GM06990 (cell line): ENCODE results near the gene ELOA.
A peak's percentile ranks its signal among the peaks of the same experiment; 100 is the strongest.

Experiments used
- DNase-seq: peaks from one replicate; pipeline ENCODE4 v3.0.0-alpha.2; 2011; ENCODE audit not compliant: insufficient read length; ENCODE audit errors: extremely low read depth
- H3K27me3 ChIP-seq: replicated peaks from 2 replicates; pipeline ENCODE4 v1.6.0; 2011; ENCODE audit warnings: low read length; ENCODE audit not compliant: control insufficient read depth, insufficient read depth
- H3K36me3 ChIP-seq: 2 replicates; pipeline ENCODE4 v1.5.1; 2011; ENCODE audit warnings: low read length; ENCODE audit not compliant: control insufficient read depth, insufficient read depth
- H3K4me3 ChIP-seq: replicated peaks from 2 replicates; pipeline ENCODE4 v1.5.1; 2011; ENCODE audit warnings: low read depth, mild to moderate bottlenecking, control low read depth, low read length
- TF ChIP-seq, protein P1 (sequence below): IDR thresholded peaks from 2 replicates; pipeline ENCODE4 v1.5.1; 2011; ENCODE audit warnings: low read length, control low read depth, mild to moderate bottlenecking, inconsistent platforms; ENCODE audit not compliant: insufficient read depth, poor library complexity, severe bottlenecking

Gene ELOA

DNA sequence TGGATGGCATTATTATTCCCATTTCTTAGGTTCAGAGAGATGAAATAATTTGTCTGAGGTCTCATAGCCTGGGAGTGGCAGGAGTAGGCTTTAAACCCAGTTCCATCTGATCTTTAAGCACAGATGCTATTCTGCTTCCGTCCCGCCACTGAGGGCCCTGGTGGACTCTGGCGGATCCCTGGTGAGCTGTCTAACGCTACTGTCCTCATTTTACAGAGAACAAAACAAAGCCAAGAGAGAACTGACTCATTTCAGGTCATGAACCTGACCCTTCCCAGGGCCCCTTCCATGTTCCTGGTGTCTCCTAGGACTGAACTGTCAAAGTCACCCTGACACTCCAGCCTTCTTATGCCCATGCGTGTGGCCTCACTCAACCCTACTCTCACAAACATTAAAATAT, 60.4 kb downstream of the ELOA start:
- TF ChIP-seq, protein P1, sequence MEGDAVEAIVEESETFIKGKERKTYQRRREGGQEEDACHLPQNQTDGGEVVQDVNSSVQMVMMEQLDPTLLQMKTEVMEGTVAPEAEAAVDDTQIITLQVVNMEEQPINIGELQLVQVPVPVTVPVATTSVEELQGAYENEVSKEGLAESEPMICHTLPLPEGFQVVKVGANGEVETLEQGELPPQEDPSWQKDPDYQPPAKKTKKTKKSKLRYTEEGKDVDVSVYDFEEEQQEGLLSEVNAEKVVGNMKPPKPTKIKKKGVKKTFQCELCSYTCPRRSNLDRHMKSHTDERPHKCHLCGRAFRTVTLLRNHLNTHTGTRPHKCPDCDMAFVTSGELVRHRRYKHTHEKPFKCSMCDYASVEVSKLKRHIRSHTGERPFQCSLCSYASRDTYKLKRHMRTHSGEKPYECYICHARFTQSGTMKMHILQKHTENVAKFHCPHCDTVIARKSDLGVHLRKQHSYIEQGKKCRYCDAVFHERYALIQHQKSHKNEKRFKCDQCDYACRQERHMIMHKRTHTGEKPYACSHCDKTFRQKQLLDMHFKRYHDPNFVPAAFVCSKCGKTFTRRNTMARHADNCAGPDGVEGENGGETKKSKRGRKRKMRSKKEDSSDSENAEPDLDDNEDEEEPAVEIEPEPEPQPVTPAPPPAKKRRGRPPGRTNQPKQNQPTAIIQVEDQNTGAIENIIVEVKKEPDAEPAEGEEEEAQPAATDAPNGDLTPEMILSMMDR, result no peak
- H3K4me3 ChIP-seq, result no peak overlapping the region
- H3K27me3 ChIP-seq, result no peaks in the 10 kb centered on the region
- peaks cover 8% of the 10 kb centered on the region for H3K36me3 ChIP-seq
- no peak for DNase-seq

DNA sequence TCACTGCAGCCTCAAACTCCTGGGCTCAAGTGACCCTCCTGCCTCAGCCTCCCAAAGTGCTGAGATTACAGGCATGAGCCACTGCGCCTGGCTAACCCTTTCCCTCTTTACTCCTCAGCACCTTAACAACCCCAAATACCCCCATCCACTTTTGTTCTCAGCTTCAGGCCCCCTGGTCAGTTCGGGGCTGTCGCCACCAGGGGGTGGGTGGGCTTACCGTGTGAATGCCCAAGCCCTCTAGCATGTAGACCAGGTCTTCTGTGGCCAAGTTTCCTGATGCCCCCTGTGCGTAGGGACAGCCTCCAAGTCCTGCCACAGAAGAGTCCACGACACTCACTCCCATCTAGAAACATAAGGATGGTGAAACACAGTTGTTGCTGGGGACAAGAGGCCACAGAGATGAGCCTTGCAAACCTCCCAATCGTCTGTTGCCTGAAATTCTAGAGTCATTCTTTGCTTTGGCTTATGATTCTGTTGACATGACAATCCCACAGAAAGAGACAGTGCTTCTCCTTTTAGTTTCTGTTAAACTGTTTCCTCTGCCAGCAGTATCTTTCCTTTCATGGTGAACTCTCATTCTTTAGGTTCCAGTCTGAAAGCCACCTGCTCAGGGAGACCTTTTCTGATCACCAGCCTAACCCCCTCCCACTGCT, 61.0 kb downstream of the ELOA start:
- Histone ChIP-seq H3K36me3 (peaks cover 8% of the 10 kb centered on the region), H3K27me3 (no peaks in the 10 kb centered on the region), H3K4me3 (no peak overlapping the region)
- no peak for DNase-seq
- TF ChIP-seq, protein P1, result no peak

- no peak for DNase-seq
- Histone ChIP-seq H3K27me3 (no peaks in the 10 kb centered on the region), H3K36me3 (peaks cover 8% of the 10 kb centered on the region), H3K4me3 (no peak overlapping the region)
- TF ChIP-seq, protein P1, result no peak
Measured at GRCh38 chr1:23805025-23805424, 61.8 kb downstream of the ELOA start.

DNA sequence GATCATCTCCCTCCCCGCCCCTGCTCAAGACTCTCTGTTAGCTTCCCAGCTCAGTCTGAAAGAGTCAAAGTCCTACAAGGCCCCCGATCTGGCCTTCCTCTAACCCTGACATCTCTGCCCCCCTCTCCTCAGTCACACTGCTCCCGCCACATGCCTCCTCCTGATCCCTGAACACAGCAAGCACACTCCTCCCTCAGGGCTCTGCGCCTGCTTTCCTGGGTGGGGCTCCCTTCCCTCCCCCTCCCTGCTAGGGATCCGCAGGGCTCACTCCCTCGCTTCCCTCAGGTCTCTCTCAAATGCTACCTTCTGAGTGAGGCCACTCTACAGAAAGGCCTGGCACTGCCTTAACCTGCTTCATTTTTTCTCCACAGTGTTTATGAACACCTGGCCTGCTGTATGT, 63.0 kb downstream of the ELOA start:
- Histone ChIP-seq H3K4me3 (no peak overlapping the region), H3K36me3 (peaks cover 8% of the 10 kb centered on the region), H3K27me3 (no peaks in the 10 kb centered on the region)
- DNase-seq, result no peak
- TF ChIP-seq, protein P1, result no peak

DNA sequence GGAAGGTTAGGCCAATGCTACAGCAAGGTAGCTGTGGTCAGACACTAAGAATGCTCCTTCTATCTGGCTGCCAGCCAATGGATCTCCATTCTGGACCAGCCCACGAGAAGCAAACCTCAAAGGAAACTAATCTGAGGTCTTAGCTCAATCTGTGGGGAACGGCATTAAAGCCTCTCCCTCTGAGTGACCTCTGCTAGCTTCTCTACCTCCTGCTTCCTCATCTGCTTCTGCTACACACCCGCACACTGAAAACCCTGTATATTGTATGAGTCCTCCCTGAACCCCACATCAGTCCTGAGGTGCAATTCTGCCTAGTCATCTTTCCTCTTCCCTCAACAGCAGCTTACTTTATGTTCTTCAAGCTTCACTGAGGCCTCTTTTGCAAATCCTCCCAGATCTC, 64.2 kb downstream of the ELOA start:
- TF ChIP-seq, protein P1, result no peak
- H3K4me3 ChIP-seq, result no peak overlapping the region
- peaks cover 9% of the 10 kb centered on the region for H3K36me3 ChIP-seq
- no peak for DNase-seq
- H3K27me3 ChIP-seq, result no peaks in the 10 kb centered on the region

DNA sequence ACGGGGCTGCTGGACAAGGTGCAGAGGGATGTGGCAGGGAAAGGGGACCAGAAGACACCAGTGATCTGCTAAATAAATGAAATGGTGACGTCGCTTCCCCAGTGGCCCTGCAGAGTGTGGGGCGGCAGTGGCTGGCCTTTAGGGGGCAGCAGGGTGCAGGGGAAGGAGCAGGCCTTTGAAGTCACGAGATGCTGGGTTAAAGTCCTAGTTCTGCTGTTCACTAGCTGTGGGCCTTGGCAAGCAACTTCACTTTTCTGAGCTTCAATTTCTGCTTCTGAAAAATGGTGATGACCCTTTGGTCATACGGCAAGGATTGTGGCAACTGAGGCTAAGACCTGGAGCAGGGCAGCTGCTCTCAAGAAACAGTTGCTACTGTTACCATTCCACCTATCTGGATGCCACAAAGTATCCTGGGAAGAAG, 66.5 kb downstream of the ELOA start:
- H3K27me3 ChIP-seq, result no peaks in the 10 kb centered on the region
- no peak overlapping the region for H3K4me3 ChIP-seq
- TF ChIP-seq, protein P1, result peak; percentile 98
- peaks cover 11% of the 10 kb centered on the region for H3K36me3 ChIP-seq
- peak; percentile 81 for DNase-seq
